PC-3 (cell line): ENCODE measurements around the gene HS2ST1.

Source experiments
- CTCF ChIP-seq: fragments of 300-600 bp; sonication (generic); conservative IDR thresholded peaks from 2 replicates; pipeline ENCODE4 v1.5.1; 2017; ENCODE audit warnings: antibody characterized with exemption, low read depth, mild to moderate bottlenecking, low read length
- EZH2 ChIP-seq: fragments of 300-600 bp; sonication (generic); IDR thresholded peaks from one replicate; pipeline ENCODE4 v1.6.1; 2017; ENCODE audit warnings: antibody characterized with exemption, mild to moderate bottlenecking, low read length; ENCODE audit not compliant: unreplicated experiment
- EZH2phosphoT487 ChIP-seq: fragments of 300-600 bp; sonication (generic); IDR thresholded peaks from 2 replicates; pipeline ENCODE4 v1.6.1; 2018; ENCODE audit warnings: mild to moderate bottlenecking, antibody characterized with exemption, low read length, borderline replicate concordance

- no peak for TF ChIP-seq CTCF
- no peak for TF ChIP-seq EZH2phosphoT487
- no peak for TF ChIP-seq EZH2
Observed at GRCh38 chr1:87089823-87090222, 175.4 kb downstream of the HS2ST1 start.
